NB4 (cell line): ENCODE data around the gene TPSB2.
"Not testable (repeated sequence)": the region's sequence is repeated elsewhere in the genome, so short reads cannot be mapped to it uniquely, and the experiment has no call there.

Experiments used
- DNase-seq: peaks from one replicate; pipeline ENCODE4 v3.0.0; 2010; ENCODE audit warnings: low read depth
- H3K4me3 ChIP-seq: one replicate; pipeline ENCODE4 v1.5.1; 2011; ENCODE audit warnings: mild to moderate bottlenecking, low read depth, low read length, moderate library complexity
- CTCF ChIP-seq: IDR thresholded peaks from one replicate; pipeline ENCODE4 v1.5.1; 2012; ENCODE audit warnings: low read depth, low read length
- MAX ChIP-seq: IDR thresholded peaks from 2 replicates; pipeline ENCODE4 v1.6.1; 2011; ENCODE audit warnings: low read depth, low read length
- MYC ChIP-seq: IDR thresholded peaks from 2 replicates; pipeline ENCODE4 v1.6.1; 2011; ENCODE audit warnings: low read depth, low read length
- POLR2A ChIP-seq: IDR thresholded peaks from 2 replicates; pipeline ENCODE4 v1.6.1; 2011; ENCODE audit warnings: mild to moderate bottlenecking; ENCODE audit not compliant: insufficient read length; ENCODE audit errors: extremely low read depth

The TPSB2 gene

GRCh38 chr16:1200014-1200627 lies 29.9 kb downstream of the TPSB2 start:
- H3K4me3 ChIP-seq, result no peak overlapping the region
- DNase-seq, result no peak
- no peak for TF ChIP-seq POLR2A
- no peak for TF ChIP-seq MAX

GRCh38 chr16:1199347-1200013 lies 30.5 kb downstream of the TPSB2 start:
- no peak overlapping the region for H3K4me3 ChIP-seq
- no peak for DNase-seq

GRCh38 chr16:1198671-1199346 lies 31.2 kb downstream of the TPSB2 start:
- not testable (repeated sequence) for DNase-seq

More at GRCh38 chr16:1199347-1200013, 30.5 kb downstream of the TPSB2 start:
- TF ChIP-seq MYC (no peak), CTCF (no peak), MAX (no peak), POLR2A (no peak)

GRCh38 chr16:1198194-1198593 lies 31.8 kb downstream of the TPSB2 start:
- TF ChIP-seq MAX, result no peak
- TF ChIP-seq POLR2A, result no peak
- DNase-seq, result no peak
- H3K4me3 ChIP-seq, result no peak overlapping the region

More at GRCh38 chr16:1198671-1199346, 31.2 kb downstream of the TPSB2 start:
- not testable (repeated sequence) for H3K4me3 ChIP-seq

- TF ChIP-seq POLR2A (no peak), CTCF (no peak), MAX (no peak), MYC (no peak)
- DNase-seq, result no peak
- no peak overlapping the region for H3K4me3 ChIP-seq
Measured at GRCh38 chr16:1197237-1197866, 32.6 kb downstream of the TPSB2 start.

- TF ChIP-seq CTCF (no peak), MYC (no peak), MAX (no peak), POLR2A (no peak)
- no peak for DNase-seq
- H3K4me3 ChIP-seq, result no peak overlapping the region
Measured at GRCh38 chr16:1196494-1196893, 33.5 kb downstream of the TPSB2 start.

- H3K4me3 ChIP-seq, result no peak overlapping the region
- TF ChIP-seq MAX (no peak), MYC (no peak)
- no peak for DNase-seq
Measured at GRCh38 chr16:1195393-1195666, 34.7 kb downstream of the TPSB2 start.
